ENCODE measurements around the gene FGD1. TPM values are rescaled to one million over a fixed set of nuclear protein-coding genes. Genes with fewer than 3 reads are reported as not detected.
"Not testable (repeated sequence)": the region's sequence is repeated elsewhere in the genome, so short reads cannot be mapped to it uniquely, and the experiment has no call there.

The FGD1 gene
- total and polyA plus RNA-seq, 2 of the 8 experiments (the other 6 are each of a cell fraction or from before 2014, with no cell fraction given), result 6.8 to 34.9 TPM

DNA sequence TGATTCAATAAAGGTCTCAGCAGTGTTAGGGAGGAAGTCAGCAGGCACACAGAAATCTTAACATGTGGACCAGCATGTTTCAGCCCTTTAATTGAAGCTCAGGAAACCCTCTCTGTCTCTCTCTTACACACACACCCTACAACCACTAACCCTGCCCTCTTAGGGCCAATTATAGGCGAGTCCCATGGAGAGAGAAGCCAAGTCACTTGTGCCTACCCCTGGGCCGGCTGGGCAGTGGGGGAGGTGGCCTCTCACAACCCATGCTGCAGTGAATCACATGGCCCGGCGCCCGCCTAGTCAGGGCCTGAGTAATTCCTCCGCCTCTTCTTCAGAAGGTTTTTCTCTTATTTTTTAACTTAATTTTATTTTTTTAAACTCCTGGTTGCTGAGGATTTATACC, 3.7 kb downstream of the FGD1 start:
- 62% methylated on average over 5 of the region's 6 CpGs; no CpG with 5 or more reads in 1 of the 2 experiments for WGBS, 2 experiments (ENCODE audit: extremely low coverage in 1 of 2, insufficient coverage in 1 of 2, insufficient read length in 1 of 2, insufficient replicate concordance in 2 of 2, low coverage in 1 of 2, low lambda C conversion rate in 2 of 2, missing lambda C conversion rate in 1 of 2)
- Histone ChIP-seq H3K36me3 (ENCODE audit: control insufficient read depth in 2 of 4, insufficient read depth in 4 of 4, low read length in 3 of 4) (no peaks in the 10 kb centered on the region), H3K4ac (replicated peaks; ENCODE audit: insufficient read length, low read depth, low read length) (no peak overlapping the region), H2BK120ac (replicated peaks; ENCODE audit: low read depth, low read length) (no peak overlapping the region), H3K14ac (ENCODE audit: insufficient read length) (no peak overlapping the region), H2BK15ac (ENCODE audit: low read length) (no peak overlapping the region), H3K18ac (ENCODE audit: extremely low read depth, low read length) (no peak overlapping the region), H3K27ac (ENCODE audit: low read depth, low read length) (no peak overlapping the region), H3K79me1 (ENCODE audit: low read depth, low read length) (no peaks in the 10 kb centered on the region; the same call in 1 of the 2 replicates), H3K4me3 (ENCODE audit: extremely low read depth in 1 of 4, insufficient read depth in 2 of 4, low read depth in 3 of 4, low read length in 4 of 4) (no peak overlapping the region), H3K27me3 (replicated peaks in 1 of 4; ENCODE audit: control insufficient read depth in 3 of 4, extremely low read depth in 1 of 4, insufficient read depth in 3 of 4, low read length in 3 of 4) (no peaks in the 10 kb centered on the region), H2BK20ac (ENCODE audit: low read length) (no peak overlapping the region), H2BK5ac (ENCODE audit: low read depth, low read length) (no peak overlapping the region), H4K91ac (replicated peaks; ENCODE audit: insufficient read length, low read length) (no peak overlapping the region), H3K23me2 (ENCODE audit: low read depth, low read length) (no peaks in the 10 kb centered on the region; the same call in 1 of the 2 replicates), H3K4me1 (replicated peaks in 1 of 4; ENCODE audit: control insufficient read depth in 3 of 4, insufficient read depth in 4 of 4, low read length in 3 of 4) (peaks cover 0 to 9% (median 7%) of the 10 kb centered on the region in 4 experiments; a peak in 3 of 7 replicates), H2BK12ac (ENCODE audit: low read depth, low read length) (no peak overlapping the region), H2AFZ (ENCODE audit: low read length) (no peak overlapping the region), H4K5ac (ENCODE audit: insufficient read length, low read depth, low read length) (no peak overlapping the region), H4K20me1 (replicated peaks in 1 of 2; ENCODE audit: control insufficient read depth in 1 of 2, insufficient read depth in 2 of 2, low read length in 2 of 2) (peaks cover 0 to 2% of the 10 kb centered on the region in 2 experiments), H3K9ac (replicated peaks in 1 of 4; ENCODE audit: extremely low read depth in 1 of 4, low read depth in 3 of 4, low read length in 3 of 4) (no peak overlapping the region), H2AK5ac (ENCODE audit: low read depth, low read length) (no peak overlapping the region), H3K4me2 (ENCODE audit: insufficient read depth in 1 of 2, low read depth in 2 of 2, low read length in 2 of 2) (no peak overlapping the region; a peak in 2 of 4 replicates), H4K8ac (ENCODE audit: extremely low read depth, insufficient read depth, low read length) (no peak overlapping the region), H3K56ac (replicated peaks; ENCODE audit: insufficient read length, low read depth, low read length) (no peak overlapping the region), H3K79me2 (ENCODE audit: control insufficient read depth in 1 of 2, insufficient read depth in 2 of 2, low read length in 2 of 2) (peaks cover 2 to 64% of the 10 kb centered on the region in 2 experiments; a peak in 2 of 4 replicates), H3K23ac (ENCODE audit: insufficient read length) (no peak overlapping the region), H3K9me3 (ENCODE audit: insufficient read depth in 2 of 2, low read depth in 1 of 2, low read length in 1 of 2) (no peaks in the 10 kb centered on the region)
- POLR2A ChIA-PET (ENCODE audit: partially characterized antibody), result interaction anchor here (1.9 kb wide), 1 partner anchor 13 kb away, joined by 5 read pairs; no protein-coding TSS in a partner anchor
- no peak for DNase-seq (ENCODE audit: low read depth in 1 of 2, low spot score in 2 of 2)
- no peak for FAIRE-seq
- TF ChIP-seq TBP (IDR thresholded peaks at IDR 0.05; ENCODE audit: low read depth, low read length) (no peak), SP1 (IDR thresholded peaks at IDR 0.05; ENCODE audit: low read depth, low read length) (no peak)
- CTCF ChIA-PET (ENCODE audit: partially characterized antibody), result no interaction called here

DNA sequence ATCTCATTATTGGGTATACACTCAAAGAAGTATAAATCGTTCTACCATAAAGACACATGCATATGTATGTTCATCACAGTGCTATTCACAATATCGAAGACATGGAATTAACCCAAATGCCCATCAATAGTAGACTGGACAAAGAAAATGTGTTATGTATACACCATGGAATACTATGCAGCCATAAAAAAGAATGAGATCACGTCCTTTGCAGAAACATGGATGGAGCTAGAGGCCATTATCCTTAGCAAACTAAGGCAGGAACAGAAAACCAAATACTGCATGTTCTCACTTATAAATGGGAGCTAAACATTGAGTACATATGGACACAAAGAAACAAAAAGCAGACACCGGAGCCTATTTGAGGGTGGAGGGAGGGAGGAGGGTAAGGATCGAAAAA, 6.2 kb downstream of the FGD1 start:
- H2BK20ac ChIP-seq (ENCODE audit: low read length); H3K79me1 ChIP-seq (ENCODE audit: low read depth, low read length); H3K9ac ChIP-seq (replicated peaks in 1 of 4; ENCODE audit: extremely low read depth in 1 of 4, low read depth in 3 of 4, low read length in 3 of 4); H3K9me3 ChIP-seq (ENCODE audit: insufficient read depth in 2 of 2, low read depth in 1 of 2, low read length in 1 of 2); H2BK120ac ChIP-seq (replicated peaks; ENCODE audit: low read depth, low read length); H3K23me2 ChIP-seq (ENCODE audit: low read depth, low read length); H3K4ac ChIP-seq (replicated peaks; ENCODE audit: insufficient read length, low read depth, low read length); DNase-seq (ENCODE audit: low read depth in 1 of 2, low spot score in 2 of 2); H3K27ac ChIP-seq (ENCODE audit: low read depth, low read length); H3K36me3 ChIP-seq (ENCODE audit: control insufficient read depth in 2 of 4, insufficient read depth in 4 of 4, low read length in 3 of 4); H4K5ac ChIP-seq (ENCODE audit: insufficient read length, low read depth, low read length); H2BK15ac ChIP-seq (ENCODE audit: low read length); H3K27me3 ChIP-seq (replicated peaks in 1 of 4; ENCODE audit: control insufficient read depth in 3 of 4, extremely low read depth in 1 of 4, insufficient read depth in 3 of 4, low read length in 3 of 4); H4K20me1 ChIP-seq (replicated peaks in 1 of 2; ENCODE audit: control insufficient read depth in 1 of 2, insufficient read depth in 2 of 2, low read length in 2 of 2); H3K4me2 ChIP-seq (ENCODE audit: insufficient read depth in 1 of 2, low read depth in 2 of 2, low read length in 2 of 2); H3K18ac ChIP-seq (ENCODE audit: extremely low read depth, low read length); H3K4me3 ChIP-seq (ENCODE audit: extremely low read depth in 1 of 4, insufficient read depth in 2 of 4, low read depth in 3 of 4, low read length in 4 of 4); FAIRE-seq; H2AFZ ChIP-seq (ENCODE audit: low read length); CTCF ChIA-PET (ENCODE audit: partially characterized antibody); H4K91ac ChIP-seq (replicated peaks; ENCODE audit: insufficient read length, low read length); H4K8ac ChIP-seq (ENCODE audit: extremely low read depth, insufficient read depth, low read length); H2BK5ac ChIP-seq (ENCODE audit: low read depth, low read length); H2AK5ac ChIP-seq (ENCODE audit: low read depth, low read length); H3K14ac ChIP-seq (ENCODE audit: insufficient read length); POLR2A ChIA-PET (ENCODE audit: partially characterized antibody); H3K4me1 ChIP-seq (replicated peaks in 1 of 4; ENCODE audit: control insufficient read depth in 3 of 4, insufficient read depth in 4 of 4, low read length in 3 of 4); H2BK12ac ChIP-seq (ENCODE audit: low read depth, low read length); H3K23ac ChIP-seq (ENCODE audit: insufficient read length); H3K56ac ChIP-seq (replicated peaks; ENCODE audit: insufficient read length, low read depth, low read length): not testable (repeated sequence)
- WGBS, 2 experiments (ENCODE audit: extremely low coverage in 1 of 2, insufficient coverage in 1 of 2, insufficient read length in 1 of 2, insufficient replicate concordance in 2 of 2, low coverage in 1 of 2, low lambda C conversion rate in 2 of 2, missing lambda C conversion rate in 1 of 2), result 90% methylated on average over 5 of the region's 5 CpGs; no CpG with 5 or more reads in 1 of the 2 experiments
- H3K79me2 ChIP-seq (ENCODE audit: control insufficient read depth in 1 of 2, insufficient read depth in 2 of 2, low read length in 2 of 2), result peaks cover 2 to 68% of the 10 kb centered on the region in 2 experiments; a peak in 2 of 4 replicates
